ENCODE data around the gene MGAM2. TPM values are rescaled to one million over a fixed set of nuclear protein-coding genes. Genes with fewer than 3 reads are reported as not detected.
A peak's percentile ranks its signal among the peaks of the same experiment; 100 is the strongest.
"Not testable (repeated sequence)": the region's sequence is repeated elsewhere in the genome, so short reads cannot be mapped to it uniquely, and the experiment has no call there.

MGAM2 gene
- total RNA-seq, 4 donors from 2014 or later = under 0.01 to 7.3 (median 2.3) TPM

DNA sequence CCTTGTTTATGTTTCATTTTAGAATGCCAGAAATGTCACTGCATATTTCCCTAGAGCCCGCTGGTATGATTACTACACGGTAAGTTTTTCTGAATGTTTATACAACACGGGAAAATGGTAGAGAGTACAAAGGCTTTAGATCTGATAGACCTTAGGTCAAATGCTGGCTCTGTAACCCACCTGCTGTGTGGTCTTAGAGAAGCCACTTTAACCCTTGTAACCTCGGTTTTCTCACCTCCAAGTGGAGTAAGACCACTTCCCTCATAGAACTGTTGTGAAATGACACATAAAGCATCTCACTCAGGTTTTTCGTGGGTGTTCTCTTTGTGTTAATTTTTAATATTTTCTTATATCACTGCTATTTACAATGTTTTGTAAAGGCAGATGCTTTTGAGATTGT is 13.9 kb upstream of the MGAM2 start:
- Histone ChIP-seq H3K4me1 (no peaks in the 10 kb centered on the region), H3K36me3 (no peaks in the 10 kb centered on the region), H3K4me3 (no peak overlapping the region), H3K27me3 (no peaks in the 10 kb centered on the region), H3K9me3 (no peaks in the 10 kb centered on the region), H3K27ac (no peak overlapping the region)
- TF ChIP-seq CTCF (IDR thresholded peaks at IDR 0.05) (no peak), EP300 (IDR thresholded peaks at IDR 0.05) (no peak), POLR2A (IDR thresholded peaks at IDR 0.05) (no peak)
- WGBS, 2 donors = 69 to 70% methylated on average over 5 of the region's 5 CpGs
- DNase-seq (ENCODE audit: low spot score in 2 of 2) = no peak

DNA sequence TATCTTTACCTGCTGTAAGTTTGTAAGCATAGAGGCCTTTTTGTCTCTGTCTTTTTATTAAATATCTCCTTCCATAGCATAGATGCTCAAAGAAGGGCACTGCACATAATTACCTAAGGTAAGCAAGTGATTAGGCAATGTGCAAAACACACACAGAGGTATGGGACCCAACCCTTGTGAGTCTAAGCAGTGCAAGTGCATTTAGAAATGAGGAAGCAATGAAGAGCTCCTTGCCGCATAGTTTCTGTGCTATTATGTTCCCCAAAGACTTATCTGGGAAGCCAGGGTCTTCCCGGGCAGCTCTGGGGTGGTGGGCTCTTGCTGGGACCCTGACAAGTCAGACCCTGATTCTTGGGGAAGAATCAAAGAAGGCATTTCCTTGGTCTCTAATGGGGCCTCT is 13.5 kb upstream of the MGAM2 start:
- Histone ChIP-seq H3K4me1 (no peaks in the 10 kb centered on the region), H3K27ac (no peak overlapping the region), H3K27me3 (no peaks in the 10 kb centered on the region), H3K36me3 (no peaks in the 10 kb centered on the region), H3K4me3 (no peak overlapping the region), H3K9me3 (no peaks in the 10 kb centered on the region)
- DNase-seq (ENCODE audit: low spot score in 2 of 2) = no peak
- 40 to 77% methylated on average over 1 to 2 of the region's 2 CpGs for WGBS, 2 donors
- TF ChIP-seq POLR2A (IDR thresholded peaks at IDR 0.05) (no peak), EP300 (IDR thresholded peaks at IDR 0.05) (no peak), CTCF (IDR thresholded peaks at IDR 0.05) (no peak)

- H3K27ac ChIP-seq; H3K4me3 ChIP-seq; H3K27me3 ChIP-seq; H3K36me3 ChIP-seq; H3K4me1 ChIP-seq; H3K9me3 ChIP-seq; DNase-seq (ENCODE audit: low spot score in 2 of 2): not testable (repeated sequence)
- WGBS, 2 donors = 55 to 73% methylated on average over 1 of the region's 1 CpG
These were observed 12.2 kb upstream of the MGAM2 start for GRCh38 chr7:142099347-142099746.

DNA sequence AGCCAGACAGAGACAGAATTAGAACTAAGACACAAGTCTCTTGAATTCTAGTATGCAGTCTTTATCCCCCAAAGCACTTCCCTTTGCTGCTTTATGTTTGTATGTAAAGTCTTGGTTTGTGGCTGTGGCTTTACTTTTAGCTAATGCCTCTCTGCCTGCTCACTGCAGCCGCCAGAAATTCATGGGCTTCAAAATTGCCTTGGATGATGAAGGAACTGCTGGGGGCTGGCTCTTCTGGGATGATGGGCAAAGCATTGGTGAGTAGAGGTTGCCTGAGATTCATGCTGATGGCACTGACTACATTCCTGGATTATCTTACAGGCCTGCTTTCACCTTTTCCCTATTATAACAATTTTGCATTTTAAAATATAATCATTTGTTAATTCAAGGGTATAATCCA is 10.9 kb upstream of the MGAM2 start:
- Histone ChIP-seq H3K4me3 (no peak overlapping the region), H3K36me3 (no peaks in the 10 kb centered on the region), H3K27me3 (no peaks in the 10 kb centered on the region), H3K27ac (no peak overlapping the region), H3K4me1 (no peaks in the 10 kb centered on the region), H3K9me3 (no peaks in the 10 kb centered on the region)
- no peak for DNase-seq (ENCODE audit: low spot score in 2 of 2)
- WGBS, 2 donors = 67 to 68% methylated on average over 1 of the region's 1 CpG
- TF ChIP-seq CTCF (IDR thresholded peaks at IDR 0.05) = no peak
- no peak for TF ChIP-seq EP300 (IDR thresholded peaks at IDR 0.05)
- TF ChIP-seq POLR2A (IDR thresholded peaks at IDR 0.05) = no peak

DNA sequence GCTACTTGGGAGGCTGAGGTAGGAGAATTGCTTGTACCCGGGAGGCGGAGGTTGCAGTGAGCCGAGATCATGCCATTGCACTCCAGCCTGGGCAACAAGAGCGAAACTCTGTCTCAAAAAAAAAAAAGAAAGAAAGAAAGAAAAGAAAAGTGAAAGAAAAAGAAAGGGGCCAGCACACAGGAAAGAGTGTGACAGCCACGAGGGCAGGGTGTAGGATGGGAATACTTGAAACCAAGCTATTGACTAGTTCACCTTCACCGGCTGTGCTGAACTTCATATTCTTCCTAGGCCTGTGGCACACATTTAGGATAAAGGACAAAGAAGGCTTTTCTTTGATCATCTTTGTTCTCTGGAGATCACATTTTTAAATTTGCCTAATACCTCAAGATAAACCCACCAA is 9.7 kb upstream of the MGAM2 start:
- H3K27me3 ChIP-seq; H3K4me3 ChIP-seq; H3K9me3 ChIP-seq; H3K36me3 ChIP-seq; H3K27ac ChIP-seq; H3K4me1 ChIP-seq; DNase-seq (ENCODE audit: low spot score in 2 of 2): not testable (repeated sequence)
- WGBS, 2 donors = 84 to 93% methylated on average over 6 of the region's 6 CpGs

DNA sequence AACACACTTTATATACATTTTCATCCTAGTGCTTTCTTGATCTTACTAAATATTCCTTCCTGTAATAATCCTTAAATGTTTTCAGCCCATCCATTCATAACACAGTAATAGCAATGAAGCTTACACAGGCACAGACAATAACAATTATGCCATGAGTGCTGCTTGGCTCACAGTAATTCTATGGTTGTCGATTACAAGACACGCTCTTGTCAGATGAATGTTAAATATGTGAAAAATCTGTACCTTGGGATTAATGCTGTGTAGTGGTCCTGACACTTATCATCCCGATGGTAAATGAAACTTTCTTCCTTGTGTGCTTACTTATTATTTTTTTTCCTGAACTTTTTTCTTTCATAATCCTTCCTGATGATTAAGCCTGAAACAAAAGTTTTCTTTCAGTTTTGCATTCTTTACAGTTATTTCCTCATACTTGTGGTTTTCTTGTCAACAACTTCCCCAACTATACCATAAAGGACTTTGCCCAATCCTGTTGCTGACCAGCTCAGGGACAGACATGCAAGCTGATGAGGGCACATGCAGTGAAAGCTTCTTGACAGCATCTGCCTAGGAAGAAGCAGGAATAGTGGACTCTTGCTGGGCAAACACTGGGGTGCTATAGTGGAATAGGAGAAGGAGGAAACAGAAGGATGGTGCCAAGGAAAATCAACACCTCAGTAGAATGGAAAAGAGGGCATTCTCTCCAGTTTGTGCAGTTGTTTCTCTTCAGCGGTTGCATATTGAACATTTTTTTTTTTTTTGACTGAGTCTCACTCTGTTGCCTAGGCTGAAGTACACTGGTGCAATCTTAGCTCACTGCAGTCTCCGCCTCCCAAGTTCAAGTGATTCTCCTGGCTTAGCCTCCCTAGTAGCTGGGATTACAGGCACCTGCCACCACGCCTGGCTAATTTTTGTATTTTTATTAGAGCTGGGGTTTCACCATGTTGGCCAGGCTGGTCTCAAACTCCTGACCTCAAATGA is 6.7 kb upstream of the MGAM2 start:
- H3K36me3 ChIP-seq = no peaks in the 10 kb centered on the region
- TF ChIP-seq CTCF (IDR thresholded peaks at IDR 0.05) (no peak), POLR2A (IDR thresholded peaks at IDR 0.05) (no peak), EP300 (IDR thresholded peaks at IDR 0.05) (peak in 1 of 2 donors; percentile 57)

More for the DNA sequence above, 6.7 kb upstream of the MGAM2 start:
- Histone ChIP-seq H3K4me1 (no peaks in the 10 kb centered on the region), H3K27me3 (no peaks in the 10 kb centered on the region), H3K9me3 (no peaks in the 10 kb centered on the region), H3K27ac (no peak overlapping the region), H3K4me3 (no peak overlapping the region)
- no peak for DNase-seq (ENCODE audit: low spot score in 2 of 2)
- WGBS, 2 donors = 56 to 57% methylated on average over 6 of the region's 6 CpGs
